ENCODE data around the gene GPRIN2. TPM values are rescaled to one million over a fixed set of nuclear protein-coding genes. Genes with fewer than 3 reads are reported as not detected.

The GPRIN2 gene
- polyA plus RNA-seq, 1 donor from 2014 or later, result 7.1 TPM

GRCh38 chr10:46527241-46527811, 29.1 kb downstream of the GPRIN2 start:
- Histone ChIP-seq H3K4me3 (ENCODE audit: low read length) (no peak overlapping the region), H3K9me2 (ENCODE audit: insufficient read depth, low read length) (no peaks in the 10 kb centered on the region), H3F3A (ENCODE audit: insufficient read depth, low read length, poor library complexity, severe bottlenecking) (no peaks in the 10 kb centered on the region), H3K79me2 (replicated peaks; ENCODE audit: insufficient read depth, low read length) (no peaks in the 10 kb centered on the region), H3K27me3 (ENCODE audit: insufficient read depth, low read depth, low read length) (no peaks in the 10 kb centered on the region), H3K27ac (ENCODE audit: low read length) (no peak overlapping the region), H3K9me3 (ENCODE audit: low read length) (no peaks in the 10 kb centered on the region), H3K36me3 (ENCODE audit: insufficient read depth, low read length) (no peaks in the 10 kb centered on the region), H2AFZ (ENCODE audit: low read depth, low read length) (no peak overlapping the region), H3K9ac (ENCODE audit: low read length) (no peak overlapping the region), H3K4me2 (ENCODE audit: low read length) (no peak overlapping the region), H4K20me1 (ENCODE audit: insufficient read depth) (no peaks in the 10 kb centered on the region)
- TF ChIP-seq, protein P1, sequence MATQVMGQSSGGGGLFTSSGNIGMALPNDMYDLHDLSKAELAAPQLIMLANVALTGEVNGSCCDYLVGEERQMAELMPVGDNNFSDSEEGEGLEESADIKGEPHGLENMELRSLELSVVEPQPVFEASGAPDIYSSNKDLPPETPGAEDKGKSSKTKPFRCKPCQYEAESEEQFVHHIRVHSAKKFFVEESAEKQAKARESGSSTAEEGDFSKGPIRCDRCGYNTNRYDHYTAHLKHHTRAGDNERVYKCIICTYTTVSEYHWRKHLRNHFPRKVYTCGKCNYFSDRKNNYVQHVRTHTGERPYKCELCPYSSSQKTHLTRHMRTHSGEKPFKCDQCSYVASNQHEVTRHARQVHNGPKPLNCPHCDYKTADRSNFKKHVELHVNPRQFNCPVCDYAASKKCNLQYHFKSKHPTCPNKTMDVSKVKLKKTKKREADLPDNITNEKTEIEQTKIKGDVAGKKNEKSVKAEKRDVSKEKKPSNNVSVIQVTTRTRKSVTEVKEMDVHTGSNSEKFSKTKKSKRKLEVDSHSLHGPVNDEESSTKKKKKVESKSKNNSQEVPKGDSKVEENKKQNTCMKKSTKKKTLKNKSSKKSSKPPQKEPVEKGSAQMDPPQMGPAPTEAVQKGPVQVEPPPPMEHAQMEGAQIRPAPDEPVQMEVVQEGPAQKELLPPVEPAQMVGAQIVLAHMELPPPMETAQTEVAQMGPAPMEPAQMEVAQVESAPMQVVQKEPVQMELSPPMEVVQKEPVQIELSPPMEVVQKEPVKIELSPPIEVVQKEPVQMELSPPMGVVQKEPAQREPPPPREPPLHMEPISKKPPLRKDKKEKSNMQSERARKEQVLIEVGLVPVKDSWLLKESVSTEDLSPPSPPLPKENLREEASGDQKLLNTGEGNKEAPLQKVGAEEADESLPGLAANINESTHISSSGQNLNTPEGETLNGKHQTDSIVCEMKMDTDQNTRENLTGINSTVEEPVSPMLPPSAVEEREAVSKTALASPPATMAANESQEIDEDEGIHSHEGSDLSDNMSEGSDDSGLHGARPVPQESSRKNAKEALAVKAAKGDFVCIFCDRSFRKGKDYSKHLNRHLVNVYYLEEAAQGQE (IDR thresholded peaks at IDR 0.05; ENCODE audit: borderline replicate concordance), result no peak
- TF ChIP-seq, protein P2, sequence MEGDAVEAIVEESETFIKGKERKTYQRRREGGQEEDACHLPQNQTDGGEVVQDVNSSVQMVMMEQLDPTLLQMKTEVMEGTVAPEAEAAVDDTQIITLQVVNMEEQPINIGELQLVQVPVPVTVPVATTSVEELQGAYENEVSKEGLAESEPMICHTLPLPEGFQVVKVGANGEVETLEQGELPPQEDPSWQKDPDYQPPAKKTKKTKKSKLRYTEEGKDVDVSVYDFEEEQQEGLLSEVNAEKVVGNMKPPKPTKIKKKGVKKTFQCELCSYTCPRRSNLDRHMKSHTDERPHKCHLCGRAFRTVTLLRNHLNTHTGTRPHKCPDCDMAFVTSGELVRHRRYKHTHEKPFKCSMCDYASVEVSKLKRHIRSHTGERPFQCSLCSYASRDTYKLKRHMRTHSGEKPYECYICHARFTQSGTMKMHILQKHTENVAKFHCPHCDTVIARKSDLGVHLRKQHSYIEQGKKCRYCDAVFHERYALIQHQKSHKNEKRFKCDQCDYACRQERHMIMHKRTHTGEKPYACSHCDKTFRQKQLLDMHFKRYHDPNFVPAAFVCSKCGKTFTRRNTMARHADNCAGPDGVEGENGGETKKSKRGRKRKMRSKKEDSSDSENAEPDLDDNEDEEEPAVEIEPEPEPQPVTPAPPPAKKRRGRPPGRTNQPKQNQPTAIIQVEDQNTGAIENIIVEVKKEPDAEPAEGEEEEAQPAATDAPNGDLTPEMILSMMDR (IDR thresholded peaks at IDR 0.05; ENCODE audit: poor library complexity, severe bottlenecking), result no peak
- TF ChIP-seq EP300 (conservative IDR thresholded peaks at IDR 0.05; ENCODE audit: poor library complexity, severe bottlenecking), result no peak
- TF ChIP-seq SMC3 (conservative IDR thresholded peaks at IDR 0.05; ENCODE audit: poor library complexity), result no peak
- TF ChIP-seq EZH2 (IDR thresholded peaks at IDR 0.05; ENCODE audit: borderline replicate concordance, insufficient read depth, low read length, poor library complexity, severe bottlenecking), result no peak

DNA sequence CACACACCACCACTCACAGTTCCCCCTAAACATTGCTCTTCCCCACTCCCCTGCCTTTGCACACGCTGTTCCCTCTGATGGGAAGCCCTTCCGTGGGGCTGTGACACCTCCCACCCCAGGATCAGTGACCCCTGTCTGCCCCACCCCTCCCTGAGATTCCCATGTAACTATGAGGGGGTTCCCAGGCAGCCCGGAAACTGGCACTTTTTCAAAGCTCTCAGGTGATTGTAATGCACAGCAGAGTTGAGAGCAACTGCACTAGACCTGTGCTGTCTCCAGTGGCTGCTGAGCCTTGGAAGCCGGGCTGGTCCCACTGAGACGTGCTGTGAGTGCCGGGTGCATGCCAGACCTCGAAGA, 29.8 kb downstream of the GPRIN2 start:
- H3K36me3 ChIP-seq (ENCODE audit: insufficient read depth, low read length), result no peaks in the 10 kb centered on the region
- H3K9me3 ChIP-seq (ENCODE audit: low read length), result no peaks in the 10 kb centered on the region
- no peak overlapping the region for H3K27ac ChIP-seq (ENCODE audit: low read length)
- TF ChIP-seq MXI1 (conservative IDR thresholded peaks at IDR 0.05; ENCODE audit: poor library complexity, severe bottlenecking) (no peak), POLR2AphosphoS5 (IDR thresholded peaks at IDR 0.05) (no peak)
- no peak overlapping the region for H2AFZ ChIP-seq (ENCODE audit: low read depth, low read length)
- no peaks in the 10 kb centered on the region for H3K27me3 ChIP-seq (ENCODE audit: insufficient read depth, low read depth, low read length)
- no peak overlapping the region for H3K4me2 ChIP-seq (ENCODE audit: low read length)
- H3K4me3 ChIP-seq (ENCODE audit: low read length), result no peak overlapping the region
- H3K79me2 ChIP-seq (replicated peaks; ENCODE audit: insufficient read depth, low read length), result no peaks in the 10 kb centered on the region
- H3K9me2 ChIP-seq (ENCODE audit: insufficient read depth, low read length), result no peaks in the 10 kb centered on the region
- no peaks in the 10 kb centered on the region for H3F3A ChIP-seq (ENCODE audit: insufficient read depth, low read length, poor library complexity, severe bottlenecking)
- no peaks in the 10 kb centered on the region for H4K20me1 ChIP-seq (ENCODE audit: insufficient read depth)
- H3K9ac ChIP-seq (ENCODE audit: low read length), result no peak overlapping the region

All from neural cell (in vitro differentiated cells).